Esophagus muscularis mucosa (tissue), 4 donors: Measurements from ENCODE around the gene FYCO1. TPM values are rescaled to one million over a fixed set of nuclear protein-coding genes. Genes with fewer than 3 reads are reported as not detected.

Experiments
- DNase-seq: peaks from one replicate; pipeline ENCODE4 v3.0.0-alpha.2; 2017; ENCODE audit errors: extremely low spot score
- H3K27ac ChIP-seq, 4 donors: fragments of 200-600 bp; sonication (generic); replicated peaks in 1 of 4; 1 replicate in 3 of 4; 2 replicates in 1 of 4; pipeline ENCODE4 v1.5.1; 2016 to 2019; ENCODE audit warnings: mild to moderate bottlenecking in 1 of 4
- H3K27me3 ChIP-seq, 4 donors: fragments of 200-600 bp; sonication (generic); one replicate each; pipeline versions ENCODE4 v1.5.1 to v1.6.0; 2016 to 2019
- H3K36me3 ChIP-seq, 4 donors: fragments of 200-600 bp; sonication (generic); one replicate each; pipeline ENCODE4 v1.5.1; 2016 to 2019
- H3K4me1 ChIP-seq, 4 donors: fragments of 200-600 bp; sonication (generic); one replicate each; pipeline ENCODE4 v1.5.1; 2016 to 2019
- H3K4me3 ChIP-seq, 4 donors: fragments of 200-600 bp; sonication (generic); 1 replicate in 2 of 4; 2 replicates in 2 of 4; pipeline ENCODE4 v1.5.1; 2016 to 2019; ENCODE audit warnings: mild to moderate bottlenecking in 4 of 4, moderate library complexity in 1 of 4
- H3K9me3 ChIP-seq, 4 donors: fragments of 200-600 bp; sonication (generic); 1 replicate in 3 of 4; 2 replicates in 1 of 4; pipeline ENCODE4 v1.5.1; 2016 to 2019
- EP300 ChIP-seq: sonication (generic); formaldehyde crosslinking; IDR thresholded peaks from one replicate; pipeline ENCODE4 v1.6.1; 2017; ENCODE audit warnings: antibody characterized with exemption
- POLR2A ChIP-seq: fragments of 450-650 bp; IDR thresholded peaks from one replicate; pipeline ENCODE4 v1.6.1; 2017; ENCODE audit warnings: antibody characterized with exemption, moderate library complexity, mild to moderate bottlenecking, low read depth
- POLR2AphosphoS5 ChIP-seq, 2 donors: sonication (generic); formaldehyde crosslinking; IDR thresholded peaks; one replicate each; pipeline ENCODE4 v1.6.1; 2017; ENCODE audit warnings: antibody characterized with exemption in 2 of 2
- WGBS: methylation state at CpG from one replicate; pipeline ENCODE4 v1.1.5; 2018; 5-methylcytosine and 5-hydroxymethylcytosine counted together
- intact Hi-C: fragments of 100-400 bp; cut with DNase I; formaldehyde crosslinking; loops from one replicate; pipeline ENCODE4 v1.15.1; 2023
- total RNA-seq, 4 donors: library from RNA; depleted of rRNA; stranded (reverse); fragments of >200 nt; gene quantifications; one replicate each; pipeline versions ENCODE4 v1.1.0 to v1.2.1, GENCODE V29; 2016
- TF ChIP-seq, protein P1 (sequence below), 3 experiments: fragments of 200-600 bp in 2 of 3; fragments of 450-650 bp in 1 of 3; sonication (generic) in 2 of 3; IDR thresholded peaks; one replicate each; pipeline ENCODE4 v1.5.1; 2017 to 2019; ENCODE audit warnings: antibody characterized with exemption in 3 of 3, mild to moderate bottlenecking in 2 of 3, moderate library complexity in 1 of 3

FYCO1 gene
- total RNA-seq, 4 donors from 2014 or later, result 64.1 to 122 (median 93.8) TPM

DNA sequence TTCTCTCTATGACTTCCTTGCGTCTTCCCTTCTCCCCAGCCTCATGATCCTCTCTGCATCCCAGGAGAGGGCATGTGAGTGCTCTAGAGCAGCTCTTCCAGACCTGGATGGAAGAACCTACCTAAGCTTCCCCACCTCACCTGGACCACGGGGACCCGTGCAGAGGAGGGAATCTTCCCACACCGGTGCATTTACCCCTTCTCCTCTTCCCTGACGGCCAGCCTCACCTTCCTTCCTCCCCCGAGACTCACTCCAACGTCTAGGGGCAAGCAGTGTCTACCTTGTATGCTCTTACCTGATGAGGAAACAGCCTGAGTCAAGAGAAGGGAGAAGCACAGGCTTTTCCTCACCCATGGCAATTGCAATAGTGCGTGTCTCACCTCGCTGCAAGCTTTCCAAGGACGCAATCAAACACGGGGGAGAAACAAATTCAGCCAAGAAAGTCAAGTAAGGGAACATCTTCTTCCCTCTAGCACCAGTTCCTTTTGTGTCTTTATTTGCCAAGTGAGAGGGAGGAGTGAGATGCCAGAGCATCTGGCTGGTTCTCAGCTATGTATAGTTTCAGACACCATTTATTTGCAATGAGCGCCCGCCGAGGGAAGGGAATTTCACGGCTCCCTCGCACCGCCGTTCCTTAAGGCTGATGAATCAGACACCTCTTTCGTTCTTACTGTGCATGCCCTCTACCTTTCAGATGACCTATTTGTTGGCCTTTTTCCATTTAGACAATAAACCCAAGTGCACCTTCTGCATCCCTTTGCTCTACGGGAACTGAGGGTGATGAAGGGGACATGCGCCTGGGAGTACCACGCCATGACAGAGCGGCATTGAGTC, 111.0 kb downstream of the FYCO1 start:
- no peaks in the 10 kb centered on the region for H3K36me3 ChIP-seq
- no peaks in the 10 kb centered on the region for H3K9me3 ChIP-seq
- peaks cover 0 to 4% (median 0%) of the 10 kb centered on the region in 4 donors for H3K4me1 ChIP-seq
- intact Hi-C loops, result no loop called here
- WGBS, result 86% methylated on average over 23 of the region's 23 CpGs
- TF ChIP-seq EP300 (no peak), POLR2AphosphoS5 (IDR thresholded peaks at IDR 0.05) (no peak), POLR2A (no peak)
- TF ChIP-seq, protein P1, sequence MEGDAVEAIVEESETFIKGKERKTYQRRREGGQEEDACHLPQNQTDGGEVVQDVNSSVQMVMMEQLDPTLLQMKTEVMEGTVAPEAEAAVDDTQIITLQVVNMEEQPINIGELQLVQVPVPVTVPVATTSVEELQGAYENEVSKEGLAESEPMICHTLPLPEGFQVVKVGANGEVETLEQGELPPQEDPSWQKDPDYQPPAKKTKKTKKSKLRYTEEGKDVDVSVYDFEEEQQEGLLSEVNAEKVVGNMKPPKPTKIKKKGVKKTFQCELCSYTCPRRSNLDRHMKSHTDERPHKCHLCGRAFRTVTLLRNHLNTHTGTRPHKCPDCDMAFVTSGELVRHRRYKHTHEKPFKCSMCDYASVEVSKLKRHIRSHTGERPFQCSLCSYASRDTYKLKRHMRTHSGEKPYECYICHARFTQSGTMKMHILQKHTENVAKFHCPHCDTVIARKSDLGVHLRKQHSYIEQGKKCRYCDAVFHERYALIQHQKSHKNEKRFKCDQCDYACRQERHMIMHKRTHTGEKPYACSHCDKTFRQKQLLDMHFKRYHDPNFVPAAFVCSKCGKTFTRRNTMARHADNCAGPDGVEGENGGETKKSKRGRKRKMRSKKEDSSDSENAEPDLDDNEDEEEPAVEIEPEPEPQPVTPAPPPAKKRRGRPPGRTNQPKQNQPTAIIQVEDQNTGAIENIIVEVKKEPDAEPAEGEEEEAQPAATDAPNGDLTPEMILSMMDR (IDR thresholded peaks at IDR 0.05), result no peak
- H3K27me3 ChIP-seq, result no peaks in the 10 kb centered on the region
- no peak for DNase-seq
- H3K4me3 ChIP-seq, result no peak overlapping the region
- no peak overlapping the region for H3K27ac ChIP-seq

DNA sequence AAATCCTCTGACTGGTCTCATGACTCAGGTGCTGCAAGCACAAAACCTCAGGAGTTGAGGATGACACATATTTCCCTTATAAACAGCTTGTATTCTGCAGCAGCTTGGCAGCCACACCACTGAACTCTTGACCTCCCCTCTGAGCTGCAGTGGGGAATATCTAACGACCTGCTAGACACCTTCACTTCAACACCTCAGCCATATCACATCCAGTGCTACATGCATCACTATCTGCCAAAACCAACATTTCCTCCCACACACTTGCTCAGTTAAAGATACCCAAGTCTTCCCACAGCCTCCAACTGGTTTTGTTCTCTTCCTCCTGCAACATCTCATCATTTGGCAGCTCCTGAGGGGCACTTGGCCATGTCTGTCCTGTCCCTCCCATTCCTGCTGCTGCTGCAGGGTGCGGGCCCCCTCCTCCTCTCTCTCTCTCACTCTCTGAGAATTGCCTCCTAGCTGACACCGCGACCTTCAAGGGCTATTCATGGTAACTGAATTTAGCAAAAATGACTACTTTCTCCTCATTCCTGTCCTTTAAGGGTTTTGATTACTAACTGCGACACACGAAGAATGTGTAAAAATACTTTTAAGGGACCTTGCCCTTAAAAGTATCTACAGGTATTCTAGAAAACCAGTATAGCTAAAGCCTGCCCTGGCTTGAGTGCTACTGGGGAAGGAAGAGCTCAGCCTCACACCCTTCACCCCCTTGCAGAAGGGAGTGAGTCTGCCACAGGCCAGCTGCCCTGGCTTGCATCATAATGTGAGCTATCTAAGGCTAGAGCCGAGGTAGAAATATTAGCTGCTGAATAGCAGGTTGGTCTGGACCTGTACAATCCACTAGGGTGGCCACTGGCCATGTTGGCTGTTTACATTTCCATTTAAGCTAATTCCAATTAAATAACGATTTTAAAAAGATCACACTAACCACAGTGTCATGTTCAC, 114.3 kb downstream of the FYCO1 start:
- intact Hi-C loops, result no loop called here
- H3K27ac ChIP-seq, result no peak overlapping the region
- whole genome bisulfite sequencing, result 61% methylated on average over 8 of the region's 8 CpGs
- H3K27me3 ChIP-seq, result no peaks in the 10 kb centered on the region
- H3K9me3 ChIP-seq, result no peaks in the 10 kb centered on the region
- TF ChIP-seq, protein P1 (IDR thresholded peaks at IDR 0.05), result no peak
- TF ChIP-seq EP300 (no peak), POLR2A (no peak), POLR2AphosphoS5 (IDR thresholded peaks at IDR 0.05) (no peak)
- no peak overlapping the region for H3K4me3 ChIP-seq
- H3K36me3 ChIP-seq, result no peaks in the 10 kb centered on the region
- DNase-seq, result no peak
- H3K4me1 ChIP-seq, result peaks cover 0 to 4% (median 0%) of the 10 kb centered on the region in 4 donors

DNA sequence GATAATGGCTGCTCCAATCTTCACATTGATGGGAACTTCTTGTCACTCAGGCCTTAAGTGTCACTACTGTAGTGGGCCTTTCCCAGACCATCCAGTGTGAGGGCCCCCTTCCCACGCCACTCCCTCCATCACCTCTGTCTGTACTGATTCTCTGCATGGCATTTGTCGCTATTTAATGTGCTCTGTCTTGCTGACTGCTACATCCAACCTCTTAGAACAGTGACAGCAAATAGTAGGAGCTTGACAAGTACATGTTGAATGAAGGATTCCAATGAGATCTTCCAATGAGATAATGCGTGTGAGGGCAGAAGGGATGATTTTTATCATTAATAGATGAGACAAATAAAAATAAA, 114.9 kb downstream of the FYCO1 start:
- Histone ChIP-seq H3K4me3 (no peak overlapping the region), H3K27me3 (no peaks in the 10 kb centered on the region), H3K4me1 (peaks cover 0 to 4% (median 0%) of the 10 kb centered on the region in 4 donors), H3K9me3 (no peaks in the 10 kb centered on the region), H3K36me3 (no peaks in the 10 kb centered on the region), H3K27ac (no peak overlapping the region)
- 70% methylated on average over 3 of the region's 3 CpGs for whole genome bisulfite sequencing
- DNase-seq, result no peak
- intact Hi-C loops, result no loop called here
- TF ChIP-seq POLR2AphosphoS5 (IDR thresholded peaks at IDR 0.05) (no peak), EP300 (no peak), POLR2A (no peak)
- TF ChIP-seq, protein P1 (IDR thresholded peaks at IDR 0.05), result no peak

DNA sequence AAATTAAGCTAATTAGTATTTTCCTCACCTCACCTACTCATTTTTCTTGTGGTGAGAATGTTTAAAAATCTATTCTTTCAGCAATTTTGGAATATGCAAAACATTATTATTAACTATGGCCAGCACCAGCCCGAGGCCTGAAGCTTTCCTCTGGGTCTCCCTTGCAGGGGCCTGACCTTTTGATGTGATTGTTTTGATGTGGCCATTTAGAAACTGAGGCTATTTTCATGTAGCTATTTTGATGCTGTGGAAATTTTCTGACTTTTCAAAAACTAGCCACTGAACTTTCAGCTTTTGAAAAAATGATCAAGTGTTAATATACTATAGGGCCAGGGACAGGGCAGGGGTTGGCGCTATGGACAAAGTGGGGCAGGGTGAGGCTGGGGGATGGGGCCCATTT, 117.5 kb downstream of the FYCO1 start:
- DNase-seq, result no peak
- intact Hi-C loops, result no loop called here
- H3K4me1 ChIP-seq, result peaks cover 0 to 4% (median 0%) of the 10 kb centered on the region in 4 donors
- no peak overlapping the region for H3K27ac ChIP-seq
- H3K4me3 ChIP-seq, result no peak overlapping the region
- 88% methylated on average over 2 of the region's 2 CpGs for WGBS
- no peaks in the 10 kb centered on the region for H3K9me3 ChIP-seq
- TF ChIP-seq, protein P1 (IDR thresholded peaks at IDR 0.05), result no peak
- TF ChIP-seq POLR2A, result no peak
- no peak for TF ChIP-seq POLR2AphosphoS5 (IDR thresholded peaks at IDR 0.05)
- no peak for TF ChIP-seq EP300
- H3K36me3 ChIP-seq, result no peaks in the 10 kb centered on the region
- no peaks in the 10 kb centered on the region for H3K27me3 ChIP-seq
